IMR-90 (cell line): Measurements from ENCODE around the gene CDH13. TPM values are rescaled to one million over a fixed set of nuclear protein-coding genes. Genes with fewer than 3 reads are reported as not detected.
A peak's percentile ranks its signal among the peaks of the same experiment; 100 is the strongest.

Source experiments
- ATAC-seq: fragments of 200-7000 bp; cut with Tn5 transposase; 2 replicates; pipeline ENCODE4 v1.9.1; 2020; ENCODE audit warnings: low read depth, mild to moderate bottlenecking, moderate library complexity
- BruUV-seq: library from RNA; stranded (reverse); fragments of 400-500 nt; replicated peaks from 2 replicates; lab custom pipeline; 2021; lab: Mats Ljungman, UMichigan
- CTCF ChIA-PET: fragments of 300-600 bp; formaldehyde crosslinking; extraction: SDS; loops from one replicate; lab custom pipeline; 2021; ENCODE audit warnings: antibody characterized with exemption; lab: Yijun Ruan, JAX
- POLR2A ChIA-PET: fragments of 300-600 bp; sonication (Branson Sonifier 250); formaldehyde crosslinking; loops from one replicate; lab custom pipeline; 2022; ENCODE audit warnings: antibody characterized with exemption; ENCODE audit not compliant: unreplicated experiment; lab: Charles Lee
- DNase-seq: peaks from one replicate; pipeline ENCODE4 v3.0.0; 2013
- H2AFZ ChIP-seq: replicated peaks from 2 replicates; pipeline ENCODE3; 2013; ENCODE audit warnings: low read length, mild to moderate bottlenecking; ENCODE audit not compliant: poor library complexity
- H2AK5ac ChIP-seq: 2 replicates; pipeline ENCODE4 v1.6.1; 2013; ENCODE audit warnings: low read depth, low read length, inconsistent platforms
- H2AK9ac ChIP-seq: replicated peaks from 2 replicates; pipeline ENCODE3; 2013; ENCODE audit warnings: mild to moderate bottlenecking, low read depth, low read length, moderate library complexity; ENCODE audit not compliant: poor library complexity
- H2BK120ac ChIP-seq: 2 replicates; pipeline ENCODE4 v1.6.1; 2013; ENCODE audit warnings: low read depth, low read length, inconsistent platforms
- H2BK15ac ChIP-seq: 3 replicates; pipeline ENCODE4 v1.6.1; 2013; ENCODE audit warnings: low read depth, low read length, inconsistent platforms
- H2BK20ac ChIP-seq: 2 replicates; pipeline ENCODE4 v1.6.1; 2013; ENCODE audit warnings: low read depth, mild to moderate bottlenecking, inconsistent platforms, low read length, moderate library complexity
- H2BK5ac ChIP-seq: 2 replicates; pipeline ENCODE4 v1.6.1; 2013; ENCODE audit warnings: mild to moderate bottlenecking, low read depth, low read length, inconsistent platforms; ENCODE audit not compliant: poor library complexity, severe bottlenecking
- H3K14ac ChIP-seq: replicated peaks from 2 replicates; pipeline ENCODE4 v1.6.1; 2013; ENCODE audit warnings: low read depth, low read length, inconsistent platforms
- H3K18ac ChIP-seq: 2 replicates; pipeline ENCODE4 v1.6.1; 2013; ENCODE audit warnings: low read depth, low read length, control low read depth
- H3K23ac ChIP-seq: 2 replicates; pipeline ENCODE4 v1.6.1; 2013; ENCODE audit warnings: low read depth, low read length, inconsistent platforms
- H3K27ac ChIP-seq: 2 replicates; pipeline ENCODE4 v1.5.1; 2013; ENCODE audit warnings: mild to moderate bottlenecking, control low read depth, low read length; ENCODE audit not compliant: insufficient read depth
- H3K27me3 ChIP-seq: 2 replicates; pipeline ENCODE4 v1.6.1; 2013; ENCODE audit warnings: low read length; ENCODE audit not compliant: control insufficient read depth, insufficient read depth
- H3K36me3 ChIP-seq: 2 replicates; pipeline ENCODE4 v1.6.1; 2013; ENCODE audit warnings: low read length, mixed read lengths; ENCODE audit not compliant: control insufficient read depth, insufficient read depth
- H3K4ac ChIP-seq: 2 replicates; pipeline ENCODE4 v1.6.1; 2013; ENCODE audit warnings: low read depth, low read length, inconsistent platforms
- H3K4me1 ChIP-seq: 2 replicates; pipeline ENCODE4 v1.6.1; 2013; ENCODE audit warnings: low read length, mixed read lengths; ENCODE audit not compliant: control insufficient read depth, insufficient read depth
- H3K4me2 ChIP-seq: 2 replicates; pipeline ENCODE4 v1.6.1; 2013; ENCODE audit warnings: low read depth, mild to moderate bottlenecking, control low read depth, low read length, moderate library complexity
- H3K4me3 ChIP-seq: 2 replicates; pipeline ENCODE4 v1.5.1; 2013; ENCODE audit warnings: low read depth, mild to moderate bottlenecking, control low read depth, low read length, moderate library complexity; ENCODE audit not compliant: insufficient read depth
- H3K56ac ChIP-seq: 2 replicates; pipeline ENCODE4 v1.6.1; 2013; ENCODE audit warnings: low read length, inconsistent platforms; ENCODE audit not compliant: insufficient read depth; ENCODE audit errors: extremely low read depth
- H3K79me1 ChIP-seq, 2 experiments: 2 replicates each; pipeline ENCODE4 v1.6.1; 2013; ENCODE audit warnings: low read length in 2 of 2, inconsistent platforms in 1 of 2, low read depth in 1 of 2
- H3K9ac ChIP-seq: 2 replicates; pipeline ENCODE4 v1.6.1; 2013; ENCODE audit warnings: low read depth, low read length, control low read depth
- H3K9me1 ChIP-seq: 2 replicates; pipeline ENCODE4 v1.6.1; 2013; ENCODE audit warnings: low read length, inconsistent platforms; ENCODE audit not compliant: insufficient read depth
- H3K9me3 ChIP-seq: 2 replicates; pipeline ENCODE4 v1.6.1; 2013; ENCODE audit warnings: low read length; ENCODE audit not compliant: control insufficient read depth, insufficient read depth
- H4K20me1 ChIP-seq: 2 replicates; pipeline ENCODE4 v1.6.1; 2013; ENCODE audit warnings: low read length, inconsistent platforms; ENCODE audit not compliant: insufficient read depth
- H4K5ac ChIP-seq: 2 replicates; pipeline ENCODE4 v1.6.1; 2013; ENCODE audit warnings: mild to moderate bottlenecking, low read depth, low read length, control low read depth
- H4K8ac ChIP-seq, 2 experiments: 2 replicates each; pipeline ENCODE4 v1.6.1; 2013; ENCODE audit warnings: low read depth in 2 of 2, low read length in 2 of 2, control low read depth in 1 of 2, inconsistent platforms in 1 of 2
- H4K91ac ChIP-seq: 2 replicates; pipeline ENCODE4 v1.6.1; 2013; ENCODE audit warnings: low read depth, low read length, inconsistent platforms; ENCODE audit not compliant: insufficient read depth
- MAFK ChIP-seq: IDR thresholded peaks from 2 replicates; pipeline ENCODE4 v1.6.1; 2012; ENCODE audit warnings: low read depth, low read length, improper control_type of control experiment
- NFE2L2 ChIP-seq: fragments of 150-350 bp; IDR thresholded peaks from 2 replicates; pipeline ENCODE4 v1.6.1; 2016; ENCODE audit warnings: low read depth, mild to moderate bottlenecking, low read length
- RAD21 ChIP-seq: IDR thresholded peaks from 2 replicates; pipeline ENCODE4 v1.6.1; 2012; ENCODE audit warnings: low read length, improper control_type of control experiment
- SMC3 ChIP-seq: fragments of 150-350 bp; IDR thresholded peaks from 2 replicates; pipeline ENCODE4 v1.6.1; 2016; ENCODE audit warnings: low read depth, mild to moderate bottlenecking, antibody characterized with exemption, low read length, moderate library complexity
- WGBS, 2 experiments: methylation state at CpG; one replicate each; pipeline versions ENCODE4 v1.1.5 to v1.1.7; 2013; ENCODE audit warnings: missing lambda C conversion rate in 2 of 2; ENCODE audit not compliant: insufficient read length in 1 of 2; ENCODE audit errors: extremely low coverage in 2 of 2; 5-methylcytosine and 5-hydroxymethylcytosine counted together
- dilution Hi-C: fragments of 300-500 bp; cut with HindIII; formaldehyde crosslinking; loops from one replicate; pipeline ENCODE4 v1.14.3; 2018; ENCODE audit warnings: low sequenced_read_pairs; ENCODE audit not compliant: unreplicated experiment
- in situ Hi-C: fragments of 300-500 bp; cut with MboI; formaldehyde crosslinking; loops from 3 replicates; pipeline ENCODE4 v1.14.3; 2019; ENCODE audit warnings: low sequenced_read_pairs, inconsistent platforms, mixed read lengths
- intact Hi-C: fragments of 100-400 bp; cut with micrococcal nuclease; formaldehyde crosslinking; loops from 2 replicates; pipeline ENCODE4 v1.10.0; 2022
- polyA plus RNA-seq, 3 experiments: library from polyadenylated mRNA; depleted of rRNA; stranded (reverse); fragments of >200 nt; gene quantifications; 2 replicates each; pipeline ENCODE4 v1.2.3, GENCODE V29; 2012; ENCODE audit warnings: low replicate concordance in 1 of 3
- total RNA-seq: library from RNA; depleted of rRNA; stranded (reverse); fragments of >200 nt; gene quantifications from 2 replicates; pipeline ENCODE4 v1.2.3, GENCODE V29; 2012
- TF ChIP-seq, protein P1 (sequence below): conservative IDR thresholded peaks from 2 replicates; pipeline ENCODE4 v1.5.1; 2012; ENCODE audit warnings: mild to moderate bottlenecking, low read depth, low read length, improper control_type of control experiment

The CDH13 gene
- total and polyA plus RNA-seq, 2 of the 4 experiments (the other 2 are of a cell fraction), result 61.6 to 74.7 TPM

DNA sequence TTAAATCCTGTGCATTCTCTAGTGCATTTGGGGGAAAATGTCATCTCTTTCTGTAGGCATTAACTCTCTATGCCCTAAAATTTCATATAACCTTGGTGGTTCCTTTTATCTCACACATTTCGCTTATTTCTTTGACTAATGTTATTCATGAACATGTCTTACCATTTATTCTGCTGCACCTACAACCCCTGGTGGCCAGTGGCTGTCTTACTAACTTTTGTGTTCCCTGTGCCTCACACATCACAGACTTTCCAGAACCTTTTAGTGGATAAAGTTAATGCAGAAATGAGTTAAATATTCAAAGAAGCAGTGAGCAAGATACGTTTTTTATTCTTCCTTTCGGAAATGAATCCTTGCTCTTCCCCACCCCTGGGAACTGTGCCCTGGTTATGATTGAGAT is 111.9 kb downstream of the CDH13 start:
- Histone ChIP-seq H3K4me3 (no peak overlapping the region), H3K23ac (no peak overlapping the region), H4K5ac (no peak overlapping the region), H3K79me1 (peaks cover 16 to 22% of the 10 kb centered on the region in 2 experiments; a peak in 3 of 4 replicates), H2BK5ac (no peak overlapping the region), H3K4me2 (no peak overlapping the region), H4K20me1 (no peaks in the 10 kb centered on the region), H3K4me1 (no peaks in the 10 kb centered on the region), H2AK9ac (no peak overlapping the region), H3K18ac (no peak overlapping the region), H2BK15ac (no peak overlapping the region), H3K56ac (no peak overlapping the region), H2BK120ac (no peak overlapping the region), H3K36me3 (no peaks in the 10 kb centered on the region), H4K91ac (no peak overlapping the region), H2BK20ac (no peak overlapping the region), H2AFZ (no peak overlapping the region), H4K8ac (no peak overlapping the region), H2AK5ac (no peak overlapping the region), H3K4ac (no peak overlapping the region), H3K14ac (no peak overlapping the region), H3K27ac (no peak overlapping the region), H3K9me3 (no peaks in the 10 kb centered on the region), H3K9me1 (no peaks in the 10 kb centered on the region; the same call in 1 of the 2 replicates), H3K9ac (no peak overlapping the region), H3K27me3 (no peaks in the 10 kb centered on the region)
- dilution Hi-C loops, result no loop called here
- CTCF ChIA-PET, result no interaction called here
- no CpG with 5 or more reads among the region's 3 CpGs for WGBS, 2 experiments
- POLR2A ChIA-PET, result no interaction called here
- DNase-seq (peak; percentile 23), ATAC-seq (no peak)
- no TSS peak for BruUV-seq
- intact Hi-C loops, result loop anchor here (5.0 kb wide), 1 partner anchor 106 kb away; no protein-coding TSS in a partner anchor
- in situ Hi-C loops, result no loop called here
- peak; percentile 40 for TF ChIP-seq RAD21
- TF ChIP-seq NFE2L2, result no peak
- TF ChIP-seq SMC3, result 0 out of 2 replicates have a peak, but pooled peaks have one; percentile 29
- TF ChIP-seq, protein P1, sequence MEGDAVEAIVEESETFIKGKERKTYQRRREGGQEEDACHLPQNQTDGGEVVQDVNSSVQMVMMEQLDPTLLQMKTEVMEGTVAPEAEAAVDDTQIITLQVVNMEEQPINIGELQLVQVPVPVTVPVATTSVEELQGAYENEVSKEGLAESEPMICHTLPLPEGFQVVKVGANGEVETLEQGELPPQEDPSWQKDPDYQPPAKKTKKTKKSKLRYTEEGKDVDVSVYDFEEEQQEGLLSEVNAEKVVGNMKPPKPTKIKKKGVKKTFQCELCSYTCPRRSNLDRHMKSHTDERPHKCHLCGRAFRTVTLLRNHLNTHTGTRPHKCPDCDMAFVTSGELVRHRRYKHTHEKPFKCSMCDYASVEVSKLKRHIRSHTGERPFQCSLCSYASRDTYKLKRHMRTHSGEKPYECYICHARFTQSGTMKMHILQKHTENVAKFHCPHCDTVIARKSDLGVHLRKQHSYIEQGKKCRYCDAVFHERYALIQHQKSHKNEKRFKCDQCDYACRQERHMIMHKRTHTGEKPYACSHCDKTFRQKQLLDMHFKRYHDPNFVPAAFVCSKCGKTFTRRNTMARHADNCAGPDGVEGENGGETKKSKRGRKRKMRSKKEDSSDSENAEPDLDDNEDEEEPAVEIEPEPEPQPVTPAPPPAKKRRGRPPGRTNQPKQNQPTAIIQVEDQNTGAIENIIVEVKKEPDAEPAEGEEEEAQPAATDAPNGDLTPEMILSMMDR, result peak; percentile 35
- TF ChIP-seq MAFK, result no peak
